HG02642 (cell line): ENCODE data around the gene E2F1.

Experiments used
- ATAC-seq: cut with Tn5 transposase; IDR thresholded peaks from one replicate; pipeline ENCODE4 v1.9.1; 2021; ENCODE audit warnings: mild to moderate bottlenecking; ENCODE audit not compliant: unreplicated experiment, poor library complexity

The E2F1 gene

GRCh38 chr20:33689493-33689892 is 3.3 kb upstream of the E2F1 start:
- ATAC-seq: no peak

GRCh38 chr20:33688938-33689424 is 2.8 kb upstream of the E2F1 start:
- ATAC-seq: no peak

- ATAC-seq: no peak
Measured at GRCh38 chr20:33687993-33688937, 2.1 kb upstream of the E2F1 start.

GRCh38 chr20:33687370-33687915 is 1.3 kb upstream of the E2F1 start:
- ATAC-seq: no peak

GRCh38 chr20:33686984-33687366 is 790 bp upstream of the E2F1 start:
- no peak for ATAC-seq

GRCh38 chr20:33685328-33686099 is 671 bp downstream of the E2F1 start:
- peak; percentile 40 for ATAC-seq

- ATAC-seq: no peak
Measured at GRCh38 chr20:33684533-33685327, 1.5 kb downstream of the E2F1 start.

GRCh38 chr20:33681728-33682353 is 4.3 kb downstream of the E2F1 start:
- ATAC-seq: no peak

- no peak for ATAC-seq
Measured at GRCh38 chr20:33681288-33681687, 4.9 kb downstream of the E2F1 start.

- no peak for ATAC-seq
Measured at GRCh38 chr20:33680686-33681085, 5.5 kb downstream of the E2F1 start.

- ATAC-seq: peak; percentile 70
Measured at GRCh38 chr20:33679758-33680485, 6.3 kb downstream of the E2F1 start.

- no peak for ATAC-seq
Measured at GRCh38 chr20:33677991-33678702, 8.0 kb downstream of the E2F1 start.

GRCh38 chr20:33676652-33677645 is 9.2 kb downstream of the E2F1 start:
- no peak for ATAC-seq

- no peak for ATAC-seq
Measured at GRCh38 chr20:33676121-33676520, 10.1 kb downstream of the E2F1 start.

GRCh38 chr20:33675136-33675959 is 10.8 kb downstream of the E2F1 start:
- ATAC-seq: no peak
